ENCODE results near the gene ZNF300.

DNA sequence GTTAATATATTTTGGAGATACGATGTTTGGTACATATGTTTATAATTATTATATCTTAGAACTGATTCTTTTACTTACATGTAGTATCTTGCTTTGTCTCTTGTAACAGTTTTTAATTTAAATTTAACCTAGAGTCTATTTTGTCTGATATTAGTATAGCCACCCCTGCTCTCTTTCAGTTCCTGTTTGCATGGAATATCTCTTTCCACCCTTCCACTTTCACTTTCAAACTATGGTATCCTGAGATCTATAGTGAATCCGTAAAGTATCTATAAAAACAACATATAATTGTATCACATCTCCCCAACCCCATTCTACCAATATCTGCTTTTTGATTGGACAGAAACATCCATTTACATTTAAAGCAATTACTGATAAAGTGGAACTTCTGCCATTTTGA lies 51.2 kb downstream of the ZNF300 start:
- TF ChIP-seq EZH2 (IDR thresholded peaks at IDR 0.05; ENCODE audit: borderline replicate concordance, low read depth, low read length, severe bottlenecking) = no peak
- TF ChIP-seq, protein P1, sequence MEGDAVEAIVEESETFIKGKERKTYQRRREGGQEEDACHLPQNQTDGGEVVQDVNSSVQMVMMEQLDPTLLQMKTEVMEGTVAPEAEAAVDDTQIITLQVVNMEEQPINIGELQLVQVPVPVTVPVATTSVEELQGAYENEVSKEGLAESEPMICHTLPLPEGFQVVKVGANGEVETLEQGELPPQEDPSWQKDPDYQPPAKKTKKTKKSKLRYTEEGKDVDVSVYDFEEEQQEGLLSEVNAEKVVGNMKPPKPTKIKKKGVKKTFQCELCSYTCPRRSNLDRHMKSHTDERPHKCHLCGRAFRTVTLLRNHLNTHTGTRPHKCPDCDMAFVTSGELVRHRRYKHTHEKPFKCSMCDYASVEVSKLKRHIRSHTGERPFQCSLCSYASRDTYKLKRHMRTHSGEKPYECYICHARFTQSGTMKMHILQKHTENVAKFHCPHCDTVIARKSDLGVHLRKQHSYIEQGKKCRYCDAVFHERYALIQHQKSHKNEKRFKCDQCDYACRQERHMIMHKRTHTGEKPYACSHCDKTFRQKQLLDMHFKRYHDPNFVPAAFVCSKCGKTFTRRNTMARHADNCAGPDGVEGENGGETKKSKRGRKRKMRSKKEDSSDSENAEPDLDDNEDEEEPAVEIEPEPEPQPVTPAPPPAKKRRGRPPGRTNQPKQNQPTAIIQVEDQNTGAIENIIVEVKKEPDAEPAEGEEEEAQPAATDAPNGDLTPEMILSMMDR (IDR thresholded peaks at IDR 0.05; ENCODE audit: borderline replicate concordance, extremely low read depth, low read length, poor library complexity, severe bottlenecking) = no peak

Data from DND-41 (cell line).